HepG2 (cell line): Measurements from ENCODE around the gene RNF222. TPM values are rescaled to one million over a fixed set of nuclear protein-coding genes. Genes with fewer than 3 reads are reported as not detected.

Experiments
- CEBPB ChIP-seq: IDR thresholded peaks from 2 replicates; pipeline ENCODE4 v1.6.1; 2011; ENCODE audit warnings: low read depth, low read length, improper control_type of control experiment, borderline replicate concordance
- CERS6 ChIP-seq: sonication (generic); formaldehyde crosslinking; IDR thresholded peaks from 2 replicates; pipeline ENCODE4 v1.5.0; 2020; ENCODE audit warnings: missing genetic modification reagents
- FOXK2 ChIP-seq: fragments of 450-650 bp; IDR thresholded peaks from 2 replicates; pipeline ENCODE4 v1.6.1; 2016
- FOXP4 ChIP-seq: sonication (generic); formaldehyde crosslinking; IDR thresholded peaks from 2 replicates; pipeline ENCODE4 v1.4.0; 2020; ENCODE audit warnings: missing genetic modification reagents
- GFI1 ChIP-seq: sonication (generic); formaldehyde crosslinking; IDR thresholded peaks from 2 replicates; pipeline ENCODE4 v1.5.0; 2020; ENCODE audit warnings: missing genetic modification reagents, mild to moderate bottlenecking, borderline replicate concordance
- IRX3 ChIP-seq: sonication (generic); formaldehyde crosslinking; IDR thresholded peaks from 2 replicates; pipeline ENCODE4 v1.8.1; 2023; ENCODE audit warnings: mild to moderate bottlenecking, low read depth, missing genetic modification reagents, borderline replicate concordance
- ISX ChIP-seq: sonication (generic); formaldehyde crosslinking; conservative IDR thresholded peaks from 2 replicates; pipeline ENCODE4 v1.5.0; 2020; ENCODE audit warnings: missing genetic modification reagents
- KDM2A ChIP-seq: sonication (generic); formaldehyde crosslinking; IDR thresholded peaks from 2 replicates; pipeline ENCODE4 v1.4.0; 2020; ENCODE audit warnings: low read depth, missing genetic modification reagents, borderline replicate concordance
- NBN ChIP-seq: fragments of 450-650 bp; conservative IDR thresholded peaks from 2 replicates; pipeline ENCODE4 v1.6.1; 2017
- POLR2AphosphoS2 ChIP-seq: IDR thresholded peaks from 2 replicates; pipeline ENCODE4 v1.6.1; 2011; ENCODE audit warnings: low read depth, low read length, improper control_type of control experiment
- SNAPC4 ChIP-seq: sonication (generic); formaldehyde crosslinking; IDR thresholded peaks from 2 replicates; pipeline ENCODE4 v1.4.0; 2020; ENCODE audit warnings: mild to moderate bottlenecking, missing genetic modification reagents
- SRSF4 ChIP-seq: fragments of 200-400 bp; formaldehyde crosslinking; IDR thresholded peaks from one replicate; pipeline ENCODE4 v1.6.1; 2018; ENCODE audit warnings: mild to moderate bottlenecking, low read depth, low read length, moderate library complexity; ENCODE audit not compliant: poor library complexity, severe bottlenecking
- ZBTB43 ChIP-seq: sonication (generic); formaldehyde crosslinking; conservative IDR thresholded peaks from 2 replicates; pipeline ENCODE4 v1.4.0; 2020; ENCODE audit warnings: missing genetic modification reagents
- ZGPAT ChIP-seq: IDR thresholded peaks from 2 replicates; pipeline ENCODE4 v1.6.1; 2016; ENCODE audit warnings: mild to moderate bottlenecking
- ZKSCAN8 ChIP-seq: IDR thresholded peaks from 2 replicates; pipeline ENCODE4 v1.6.1; 2016; ENCODE audit warnings: borderline replicate concordance, missing genetic modification reagents, missing compliant biosample characterization
- ZNF383 ChIP-seq: sonication (generic); formaldehyde crosslinking; IDR thresholded peaks from 2 replicates; pipeline ENCODE4 v1.4.0; 2020; ENCODE audit warnings: missing genetic modification reagents, mild to moderate bottlenecking, borderline replicate concordance
- ZNF432 ChIP-seq: sonication (generic); formaldehyde crosslinking; IDR thresholded peaks from 2 replicates; pipeline ENCODE4 v1.5.0; 2020; ENCODE audit warnings: missing genetic modification reagents, mild to moderate bottlenecking, borderline replicate concordance
- ZNF552 ChIP-seq: sonication (generic); formaldehyde crosslinking; IDR thresholded peaks from 2 replicates; pipeline ENCODE4 v1.9.0; 2022; ENCODE audit warnings: missing genetic modification reagents, mild to moderate bottlenecking, borderline replicate concordance
- ZNF691 ChIP-seq: sonication (generic); formaldehyde crosslinking; IDR thresholded peaks from 2 replicates; pipeline ENCODE4 v1.4.0; 2020; ENCODE audit warnings: missing genetic modification reagents, low read depth, mild to moderate bottlenecking, borderline replicate concordance
- polyA plus RNA-seq, 8 experiments: library from polyadenylated mRNA; depleted of rRNA in 3 of 8; stranded (reverse) in 7 of 8; unstranded in 1 of 8; fragments of >200 nt; fragmentation: Illumina TruSeq in 4 of 8; extraction: Trizol in 4 of 8; gene quantifications; 2 replicates each; pipeline versions ENCODE4 v1.2.1 to v1.2.3, GENCODE V29; 2011 to 2016; ENCODE audit warnings: low read depth in 4 of 8, missing spikeins in 1 of 8, mixed read lengths in 1 of 8; ENCODE audit not compliant: insufficient read depth in 1 of 8
- total RNA-seq, 5 experiments: library from RNA; depleted of rRNA; stranded (reverse); fragments of >200 nt; fragmentation: Illumina TruSeq; extraction: Trizol; gene quantifications; 2 replicates each; pipeline ENCODE4 v1.2.3, GENCODE V29; 2016; ENCODE audit warnings: low read depth in 1 of 5

Gene RNF222
- total and polyA plus RNA-seq, 2 of the 13 experiments (the other 11 are each of a cell fraction or from before 2014, with no cell fraction given) = not detected

GRCh38 chr17:8417806-8418205, 20.2 kb upstream of the RNF222 start (continued):
- TF ChIP-seq CERS6 (CRISPR knock-in tag) = no peak
- TF ChIP-seq ZNF691 = no peak
- no peak for TF ChIP-seq POLR2AphosphoS2
- TF ChIP-seq SNAPC4 (CRISPR knock-in tag) = no peak
- 0 out of 2 replicates have a peak, but pooled peaks have one; percentile 34 for TF ChIP-seq KDM2A (CRISPR knock-in tag)
- TF ChIP-seq ISX (CRISPR knock-in tag) = no peak
- TF ChIP-seq ZNF383 (CRISPR knock-in tag) = no peak
- TF ChIP-seq NBN = no peak
- TF ChIP-seq CEBPB = peak; percentile 84
- TF ChIP-seq FOXP4 (CRISPR knock-in tag) = peak; percentile 86
- no peak for TF ChIP-seq SRSF4
- TF ChIP-seq ZNF432 (CRISPR knock-in tag) = no peak
- TF ChIP-seq ZNF552 (CRISPR knock-in tag) = no peak
- TF ChIP-seq ZKSCAN8 = no peak
- TF ChIP-seq FOXK2 = no peak
- no peak for TF ChIP-seq IRX3 (CRISPR knock-in tag)
- peak; percentile 69; the same call in 1 of the 2 replicates for TF ChIP-seq ZGPAT
- TF ChIP-seq ZBTB43 = no peak
- no peak for TF ChIP-seq GFI1 (CRISPR knock-in tag)
